Neural progenitor cell (in vitro differentiated cells): ENCODE results near the gene B4GALNT3.

Experiments
- CTCF ChIP-seq: fragments of 200-600 bp; sonication (generic); IDR thresholded peaks from 2 replicates; pipeline ENCODE4 v1.5.1; 2017; ENCODE audit warnings: antibody characterized with exemption, mild to moderate bottlenecking
- EZH2 ChIP-seq: fragments of 200-600 bp; sonication (generic); IDR thresholded peaks from 2 replicates; pipeline ENCODE4 v1.6.1; 2017; ENCODE audit warnings: antibody characterized with exemption, mild to moderate bottlenecking, moderate library complexity

- TF ChIP-seq CTCF (no peak), EZH2 (no peak)
Measured at GRCh38 chr12:517538-517937, 57.8 kb downstream of the B4GALNT3 start.
